Stimulated activated CD8-positive, alpha-beta memory T cell treated with anti-CD3 and anti-CD28 coated beads, Interleukin-4, amount 100 ng/mL, for 24 hours (primary cell): ENCODE data around the gene NBEAL2.
"Not testable (repeated sequence)": the region's sequence is repeated elsewhere in the genome, so short reads cannot be mapped to it uniquely, and the experiment has no call there.

ENCODE experiments used
- DNase-seq: peaks from one replicate; pipeline ENCODE4 v3.0.0-alpha.2; 2020; ENCODE audit warnings: low read depth

The NBEAL2 gene

GRCh38 chr3:47012342-47013230 lies 33.1 kb downstream of the NBEAL2 start:
- DNase-seq = no peak

GRCh38 chr3:47013231-47013630 lies 33.8 kb downstream of the NBEAL2 start:
- DNase-seq = no peak

GRCh38 chr3:47014036-47014435 lies 34.6 kb downstream of the NBEAL2 start:
- DNase-seq = no peak

- no peak for DNase-seq
These were observed 35.7 kb downstream of the NBEAL2 start for GRCh38 chr3:47015151-47015550.

- no peak for DNase-seq
These were observed 36.8 kb downstream of the NBEAL2 start for GRCh38 chr3:47016086-47016933.

- peak; percentile 24 for DNase-seq
These were observed 37.5 kb downstream of the NBEAL2 start for GRCh38 chr3:47016934-47017435.

GRCh38 chr3:47017504-47018268 lies 38.2 kb downstream of the NBEAL2 start:
- DNase-seq = no peak

GRCh38 chr3:47018269-47018611 lies 38.8 kb downstream of the NBEAL2 start:
- DNase-seq = no peak

GRCh38 chr3:47019201-47019600 lies 39.7 kb downstream of the NBEAL2 start:
- DNase-seq = no peak

- DNase-seq = no peak
These were observed 40.8 kb downstream of the NBEAL2 start for GRCh38 chr3:47020311-47020710.

GRCh38 chr3:47022641-47023071 lies 43.2 kb downstream of the NBEAL2 start:
- DNase-seq = no peak

- no peak for DNase-seq
These were observed 45.5 kb downstream of the NBEAL2 start for GRCh38 chr3:47024932-47025331.

- DNase-seq = not testable (repeated sequence)
These were observed 47.0 kb downstream of the NBEAL2 start for GRCh38 chr3:47026432-47026831.

- no peak for DNase-seq
These were observed 48.7 kb downstream of the NBEAL2 start for GRCh38 chr3:47028146-47028545.

GRCh38 chr3:47028667-47029066 lies 49.2 kb downstream of the NBEAL2 start:
- no peak for DNase-seq

GRCh38 chr3:47031041-47031440 lies 51.6 kb downstream of the NBEAL2 start:
- DNase-seq = not testable (repeated sequence)

GRCh38 chr3:47034868-47035489 lies 55.5 kb downstream of the NBEAL2 start:
- DNase-seq = no peak

- DNase-seq = no peak
These were observed 56.2 kb downstream of the NBEAL2 start for GRCh38 chr3:47035645-47036044.

GRCh38 chr3:47036145-47036544 lies 56.7 kb downstream of the NBEAL2 start:
- no peak for DNase-seq

GRCh38 chr3:47037302-47037701 lies 57.8 kb downstream of the NBEAL2 start:
- not testable (repeated sequence) for DNase-seq

GRCh38 chr3:47041114-47041513 lies 61.6 kb downstream of the NBEAL2 start:
- DNase-seq = no peak
